Breast epithelium (tissue), 4 donors: ENCODE measurements around the gene STXBP5. TPM values are rescaled to one million over a fixed set of nuclear protein-coding genes. Genes with fewer than 3 reads are reported as not detected.

Experiments
- DNase-seq, 2 donors: peaks; one replicate each; pipeline ENCODE4 v3.0.0-alpha.2; 2019; ENCODE audit warnings: low spot score in 2 of 2
- H3K27ac ChIP-seq, 2 donors: fragments of 200-600 bp; sonication (generic) in 1 of 2; one replicate each; pipeline ENCODE4 v1.5.1; 2016 to 2019; ENCODE audit warnings: mild to moderate bottlenecking in 1 of 2
- H3K27me3 ChIP-seq, 2 donors: fragments of 200-600 bp; sonication (generic) in 1 of 2; one replicate each; pipeline versions ENCODE4 v1.5.1 to v1.6.0; 2017 to 2019; ENCODE audit warnings: control low read depth in 1 of 2, mild to moderate bottlenecking in 1 of 2
- H3K36me3 ChIP-seq: fragments of 200-600 bp; one replicate; pipeline ENCODE4 v1.5.1; 2019
- H3K4me1 ChIP-seq, 2 donors: fragments of 200-600 bp; sonication (generic); one replicate each; pipeline ENCODE4 v1.5.1; 2016 to 2019; ENCODE audit warnings: control low read depth in 1 of 2
- H3K4me3 ChIP-seq, 3 donors: fragments of 200-600 bp; sonication (generic); 1 replicate in 2 of 3; 2 replicates in 1 of 3; pipeline ENCODE4 v1.5.1; 2016 to 2019; ENCODE audit warnings: mild to moderate bottlenecking in 3 of 3, moderate library complexity in 2 of 3
- H3K9me3 ChIP-seq, 2 donors: fragments of 200-600 bp; sonication (generic) in 1 of 2; one replicate each; pipeline ENCODE4 v1.5.1; 2016 to 2019; ENCODE audit warnings: control low read depth in 1 of 2
- POLR2A ChIP-seq: fragments of 450-650 bp; IDR thresholded peaks from one replicate; pipeline ENCODE4 v1.6.1; 2016; ENCODE audit warnings: antibody characterized with exemption, mild to moderate bottlenecking, moderate library complexity
- POLR2AphosphoS5 ChIP-seq, 3 donors: sonication (generic); formaldehyde crosslinking; IDR thresholded peaks; one replicate each; pipeline ENCODE4 v1.6.1; 2017; ENCODE audit warnings: antibody characterized with exemption in 3 of 3
- intact Hi-C: fragments of 100-400 bp; cut with DNase I; formaldehyde crosslinking; loops from one replicate; pipeline ENCODE4 v1.15.1; 2023; ENCODE audit warnings: low total_unique reads
- total RNA-seq, 3 donors: library from RNA; depleted of rRNA; stranded (reverse); fragments of >200 nt; gene quantifications; one replicate each; pipeline ENCODE4 v1.1.0, GENCODE V29; 2016
- TF ChIP-seq, protein P1 (sequence below), 3 donors: fragments of 450-650 bp; IDR thresholded peaks; one replicate each; pipeline ENCODE4 v1.5.1; 2016 to 2017; ENCODE audit warnings: antibody characterized with exemption in 3 of 3, mild to moderate bottlenecking in 3 of 3, moderate library complexity in 3 of 3

STXBP5 gene
- total RNA-seq, 3 donors from 2014 or later: 21.3 to 43.6 (median 26.9) TPM

GRCh38 chr6:147400968-147401367 is 196.8 kb downstream of the STXBP5 start:
- peaks cover 0 to 25% of the 10 kb centered on the region in 2 donors for H3K9me3 ChIP-seq
- intact Hi-C loops: no loop called here
- TF ChIP-seq, protein P1, sequence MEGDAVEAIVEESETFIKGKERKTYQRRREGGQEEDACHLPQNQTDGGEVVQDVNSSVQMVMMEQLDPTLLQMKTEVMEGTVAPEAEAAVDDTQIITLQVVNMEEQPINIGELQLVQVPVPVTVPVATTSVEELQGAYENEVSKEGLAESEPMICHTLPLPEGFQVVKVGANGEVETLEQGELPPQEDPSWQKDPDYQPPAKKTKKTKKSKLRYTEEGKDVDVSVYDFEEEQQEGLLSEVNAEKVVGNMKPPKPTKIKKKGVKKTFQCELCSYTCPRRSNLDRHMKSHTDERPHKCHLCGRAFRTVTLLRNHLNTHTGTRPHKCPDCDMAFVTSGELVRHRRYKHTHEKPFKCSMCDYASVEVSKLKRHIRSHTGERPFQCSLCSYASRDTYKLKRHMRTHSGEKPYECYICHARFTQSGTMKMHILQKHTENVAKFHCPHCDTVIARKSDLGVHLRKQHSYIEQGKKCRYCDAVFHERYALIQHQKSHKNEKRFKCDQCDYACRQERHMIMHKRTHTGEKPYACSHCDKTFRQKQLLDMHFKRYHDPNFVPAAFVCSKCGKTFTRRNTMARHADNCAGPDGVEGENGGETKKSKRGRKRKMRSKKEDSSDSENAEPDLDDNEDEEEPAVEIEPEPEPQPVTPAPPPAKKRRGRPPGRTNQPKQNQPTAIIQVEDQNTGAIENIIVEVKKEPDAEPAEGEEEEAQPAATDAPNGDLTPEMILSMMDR (IDR thresholded peaks at IDR 0.05): no peak
- TF ChIP-seq POLR2A (no peak), POLR2AphosphoS5 (IDR thresholded peaks at IDR 0.05) (no peak)
- no peak overlapping the region for H3K4me3 ChIP-seq
- H3K27ac ChIP-seq: no peak overlapping the region
- H3K27me3 ChIP-seq: no peaks in the 10 kb centered on the region
- no peaks in the 10 kb centered on the region for H3K36me3 ChIP-seq
- no peak for DNase-seq
- H3K4me1 ChIP-seq: no peaks in the 10 kb centered on the region

DNA sequence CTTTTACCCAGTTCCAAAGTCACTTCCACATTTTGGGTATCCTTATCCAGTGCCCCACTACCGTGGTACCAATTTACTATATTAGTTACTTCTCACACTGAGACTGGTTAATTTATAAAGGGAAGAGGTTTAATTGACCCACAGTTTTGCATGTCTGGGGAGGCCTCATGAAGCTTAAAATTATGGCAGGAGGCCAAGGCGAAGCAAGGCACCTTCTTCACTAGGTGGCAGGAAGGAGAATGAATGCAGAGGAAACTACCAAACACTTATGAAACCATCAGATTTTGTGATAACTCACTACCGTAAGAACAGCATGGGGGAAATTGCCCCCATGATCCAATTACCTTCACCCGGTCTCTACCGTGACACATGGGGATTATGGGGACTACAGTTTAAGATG is 197.6 kb downstream of the STXBP5 start:
- intact Hi-C loops: no loop called here
- Histone ChIP-seq H3K4me3 (no peak overlapping the region), H3K36me3 (no peaks in the 10 kb centered on the region), H3K9me3 (peaks cover 0 to 25% of the 10 kb centered on the region in 2 donors), H3K4me1 (no peaks in the 10 kb centered on the region), H3K27ac (no peak overlapping the region), H3K27me3 (no peaks in the 10 kb centered on the region)
- TF ChIP-seq POLR2A (no peak), POLR2AphosphoS5 (IDR thresholded peaks at IDR 0.05) (no peak)
- TF ChIP-seq, protein P1 (IDR thresholded peaks at IDR 0.05): no peak
- no peak for DNase-seq

DNA sequence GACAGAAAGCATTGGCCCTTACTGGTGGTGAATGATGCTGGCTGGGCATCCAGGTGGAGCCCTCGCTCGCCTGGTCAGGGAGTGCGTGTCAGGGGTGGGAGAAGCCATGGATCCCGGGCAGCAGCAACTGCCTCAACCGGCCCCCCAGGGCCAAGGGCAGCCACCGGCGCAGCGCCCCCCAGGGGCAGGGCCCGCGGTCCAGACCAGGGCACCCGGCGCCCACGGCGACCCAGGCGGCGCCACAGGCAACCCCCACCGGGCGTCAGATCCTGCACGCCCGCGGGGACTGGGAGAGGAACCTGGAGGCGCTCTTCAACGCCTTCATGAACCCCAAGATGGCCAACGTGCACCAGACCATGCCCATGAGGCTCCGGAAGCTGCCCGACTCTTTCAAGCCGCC is 202.6 kb downstream of the STXBP5 start:
- H3K27me3 ChIP-seq: no peaks in the 10 kb centered on the region
- no peak for DNase-seq
- H3K36me3 ChIP-seq: no peaks in the 10 kb centered on the region
- intact Hi-C loops: no loop called here
- peaks cover 0 to 10% of the 10 kb centered on the region in 2 donors for H3K9me3 ChIP-seq
- H3K4me1 ChIP-seq: no peaks in the 10 kb centered on the region
- no peak overlapping the region for H3K4me3 ChIP-seq
- TF ChIP-seq, protein P1 (IDR thresholded peaks at IDR 0.05): no peak
- no peak for TF ChIP-seq POLR2A
- TF ChIP-seq POLR2AphosphoS5 (IDR thresholded peaks at IDR 0.05): no peak
- no peak overlapping the region for H3K27ac ChIP-seq

DNA sequence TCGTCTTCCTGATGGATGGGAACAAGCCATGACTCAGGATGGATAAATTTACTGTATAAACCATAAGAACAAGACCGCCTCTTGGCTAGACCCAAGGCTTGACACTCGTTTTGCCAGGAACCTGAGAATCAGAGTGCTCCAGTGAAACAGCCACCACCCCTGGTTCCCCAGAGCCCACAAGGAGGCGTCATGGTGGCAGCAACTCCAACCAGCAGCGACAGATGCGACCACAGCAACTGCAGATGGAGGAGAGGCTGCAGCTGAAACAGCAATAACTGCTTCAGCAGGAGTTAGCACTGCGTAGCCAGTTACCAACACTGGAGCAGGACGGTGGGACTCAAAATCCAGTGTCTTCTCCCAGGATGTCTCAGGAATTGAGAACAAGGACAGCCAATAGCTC is 203.4 kb downstream of the STXBP5 start:
- TF ChIP-seq POLR2AphosphoS5 (IDR thresholded peaks at IDR 0.05): no peak
- TF ChIP-seq POLR2A: no peak
- TF ChIP-seq, protein P1 (IDR thresholded peaks at IDR 0.05): no peak
- Histone ChIP-seq H3K9me3 (peaks cover 0 to 2% of the 10 kb centered on the region in 2 donors), H3K36me3 (no peaks in the 10 kb centered on the region), H3K27me3 (no peaks in the 10 kb centered on the region), H3K27ac (no peak overlapping the region), H3K4me3 (no peak overlapping the region), H3K4me1 (no peaks in the 10 kb centered on the region)
- no peak for DNase-seq
- intact Hi-C loops: no loop called here

- H3K27ac ChIP-seq: no peak overlapping the region
- no peak for TF ChIP-seq POLR2A
- TF ChIP-seq, protein P1 (IDR thresholded peaks at IDR 0.05): no peak
- no peak for TF ChIP-seq POLR2AphosphoS5 (IDR thresholded peaks at IDR 0.05)
- H3K36me3 ChIP-seq: no peaks in the 10 kb centered on the region
- H3K27me3 ChIP-seq: no peaks in the 10 kb centered on the region
- DNase-seq: no peak
- H3K9me3 ChIP-seq: no peaks in the 10 kb centered on the region
- no peak overlapping the region for H3K4me3 ChIP-seq
- H3K4me1 ChIP-seq: no peaks in the 10 kb centered on the region
- intact Hi-C loops: no loop called here
These were observed 212.4 kb downstream of the STXBP5 start for GRCh38 chr6:147416622-147417021.
